T-helper 2 cell treated with Interferon-gamma antibody and Interleukin-4, amounts not matched to agents 5 μg/mL and 100 μg/mL, for 36 hours (primary cell): ENCODE measurements around the gene ENPP7.

ENCODE experiments used
- DNase-seq: peaks from one replicate; pipeline ENCODE4 v3.0.0; 2021; ENCODE audit warnings: low spot score
- H3K27ac Mint-ChIP-seq: one replicate; pipeline ENCODE4 v1.8.0; 2021; ENCODE audit warnings: mild to moderate bottlenecking, mixed read lengths
- H3K27me3 Mint-ChIP-seq: one replicate; pipeline ENCODE4 v1.8.0; 2021; ENCODE audit warnings: low read depth, mixed read lengths
- H3K36me3 Mint-ChIP-seq: one replicate; pipeline ENCODE4 v1.8.0; 2021; ENCODE audit warnings: low read depth, mixed read lengths
- H3K4me1 Mint-ChIP-seq: one replicate; pipeline ENCODE4 v1.8.0; 2021; ENCODE audit warnings: low read depth, mixed read lengths
- H3K4me3 Mint-ChIP-seq: one replicate; pipeline ENCODE4 v1.8.0; 2022; ENCODE audit warnings: mild to moderate bottlenecking, moderate library complexity, mixed read lengths
- H3K9me3 Mint-ChIP-seq: one replicate; pipeline ENCODE4 v1.8.0; 2021; ENCODE audit warnings: mixed read lengths

ENPP7 gene

GRCh38 chr17:79778504-79779083, 47.9 kb downstream of the ENPP7 start:
- peak overlapping the region; percentile 86 for H3K4me3 Mint-ChIP-seq
- H3K27ac Mint-ChIP-seq = peak overlapping the region; percentile 79
- DNase-seq = no peak
- peaks cover 27% of the 10 kb centered on the region for H3K4me1 Mint-ChIP-seq
- no peaks in the 10 kb centered on the region for H3K9me3 Mint-ChIP-seq
- no peaks in the 10 kb centered on the region for H3K36me3 Mint-ChIP-seq
- peaks cover 58% of the 10 kb centered on the region for H3K27me3 Mint-ChIP-seq

- no peaks in the 10 kb centered on the region for H3K36me3 Mint-ChIP-seq
- DNase-seq = no peak
These were observed 48.4 kb downstream of the ENPP7 start for GRCh38 chr17:79779084-79779529.

GRCh38 chr17:79779661-79780365, 49.1 kb downstream of the ENPP7 start:
- DNase-seq = no peak
- no peaks in the 10 kb centered on the region for H3K9me3 Mint-ChIP-seq
- H3K4me1 Mint-ChIP-seq = peaks cover 27% of the 10 kb centered on the region
- peaks cover 47% of the 10 kb centered on the region for H3K27me3 Mint-ChIP-seq
- H3K27ac Mint-ChIP-seq = no peak overlapping the region
- peak overlapping the region; percentile 86 for H3K4me3 Mint-ChIP-seq
- H3K36me3 Mint-ChIP-seq = no peaks in the 10 kb centered on the region

More at GRCh38 chr17:79779084-79779529, 48.4 kb downstream of the ENPP7 start:
- peak overlapping the region; percentile 79 for H3K27ac Mint-ChIP-seq
- H3K4me3 Mint-ChIP-seq = peak overlapping the region; percentile 86
- H3K4me1 Mint-ChIP-seq = peaks cover 27% of the 10 kb centered on the region
- H3K27me3 Mint-ChIP-seq = peaks cover 54% of the 10 kb centered on the region
- no peaks in the 10 kb centered on the region for H3K9me3 Mint-ChIP-seq

- Mint-ChIP-seq H3K36me3 (peaks cover 2% of the 10 kb centered on the region), H3K4me3 (no peak overlapping the region), H3K27me3 (peaks cover 35% of the 10 kb centered on the region), H3K9me3 (no peaks in the 10 kb centered on the region), H3K27ac (no peak overlapping the region), H3K4me1 (peaks cover 27% of the 10 kb centered on the region)
- no peak for DNase-seq
These were observed 50.4 kb downstream of the ENPP7 start for GRCh38 chr17:79781012-79781650.

GRCh38 chr17:79781736-79782575, 51.2 kb downstream of the ENPP7 start:
- Mint-ChIP-seq H3K36me3 (peaks cover 2% of the 10 kb centered on the region), H3K4me3 (no peak overlapping the region)

GRCh38 chr17:79783891-79784290, 53.1 kb downstream of the ENPP7 start:
- H3K4me3 Mint-ChIP-seq = no peak overlapping the region
- no peak for DNase-seq
- H3K36me3 Mint-ChIP-seq = peaks cover 4% of the 10 kb centered on the region
- no peaks in the 10 kb centered on the region for H3K9me3 Mint-ChIP-seq
- H3K27ac Mint-ChIP-seq = no peak overlapping the region
- H3K27me3 Mint-ChIP-seq = peaks cover 40% of the 10 kb centered on the region
- H3K4me1 Mint-ChIP-seq = peaks cover 17% of the 10 kb centered on the region

More at GRCh38 chr17:79781736-79782575, 51.2 kb downstream of the ENPP7 start:
- no peaks in the 10 kb centered on the region for H3K9me3 Mint-ChIP-seq
- H3K4me1 Mint-ChIP-seq = peaks cover 23% of the 10 kb centered on the region
- peaks cover 31% of the 10 kb centered on the region for H3K27me3 Mint-ChIP-seq
- no peak for DNase-seq
- H3K27ac Mint-ChIP-seq = no peak overlapping the region

GRCh38 chr17:79784353-79785016, 53.7 kb downstream of the ENPP7 start:
- peaks cover 40% of the 10 kb centered on the region for H3K27me3 Mint-ChIP-seq
- H3K36me3 Mint-ChIP-seq = peaks cover 4% of the 10 kb centered on the region
- H3K4me3 Mint-ChIP-seq = no peak overlapping the region
- H3K4me1 Mint-ChIP-seq = peaks cover 14% of the 10 kb centered on the region
- DNase-seq = no peak
- no peaks in the 10 kb centered on the region for H3K9me3 Mint-ChIP-seq
- H3K27ac Mint-ChIP-seq = no peak overlapping the region

- no peak for DNase-seq
- Mint-ChIP-seq H3K27ac (no peak overlapping the region), H3K9me3 (no peaks in the 10 kb centered on the region), H3K4me1 (peaks cover 8% of the 10 kb centered on the region), H3K36me3 (peaks cover 4% of the 10 kb centered on the region), H3K27me3 (peaks cover 36% of the 10 kb centered on the region), H3K4me3 (no peak overlapping the region)
These were observed 54.5 kb downstream of the ENPP7 start for GRCh38 chr17:79785017-79785899.

GRCh38 chr17:79785900-79786810, 55.4 kb downstream of the ENPP7 start:
- Mint-ChIP-seq H3K4me1 (peaks cover 5% of the 10 kb centered on the region), H3K4me3 (no peak overlapping the region), H3K27me3 (peaks cover 41% of the 10 kb centered on the region), H3K36me3 (peaks cover 4% of the 10 kb centered on the region), H3K9me3 (no peaks in the 10 kb centered on the region), H3K27ac (no peak overlapping the region)
- no peak for DNase-seq

GRCh38 chr17:79786930-79787643, 56.3 kb downstream of the ENPP7 start:
- peaks cover 45% of the 10 kb centered on the region for H3K27me3 Mint-ChIP-seq
- no peaks in the 10 kb centered on the region for H3K9me3 Mint-ChIP-seq
- H3K4me1 Mint-ChIP-seq = peaks cover 2% of the 10 kb centered on the region
- DNase-seq = no peak
- peaks cover 4% of the 10 kb centered on the region for H3K36me3 Mint-ChIP-seq
- H3K4me3 Mint-ChIP-seq = no peak overlapping the region
- no peak overlapping the region for H3K27ac Mint-ChIP-seq

GRCh38 chr17:79788455-79788854, 57.7 kb downstream of the ENPP7 start:
- peaks cover 2% of the 10 kb centered on the region for H3K4me1 Mint-ChIP-seq
- no peak overlapping the region for H3K4me3 Mint-ChIP-seq
- H3K9me3 Mint-ChIP-seq = no peaks in the 10 kb centered on the region
- H3K27ac Mint-ChIP-seq = no peak overlapping the region
- H3K27me3 Mint-ChIP-seq = peaks cover 50% of the 10 kb centered on the region
- DNase-seq = no peak
- peaks cover 7% of the 10 kb centered on the region for H3K36me3 Mint-ChIP-seq
